ENCODE measurements around the gene ARHGAP22. TPM values are rescaled to one million over a fixed set of nuclear protein-coding genes. Genes with fewer than 3 reads are reported as not detected.
A peak's percentile ranks its signal among the peaks of the same experiment; 100 is the strongest.

The ARHGAP22 gene
- total RNA-seq, result 1 to 10 TPM in 2 of 4 donors, under 1 TPM in 2; 0.59 to 2.1 (median 1.2) TPM

GRCh38 chr10:48604991-48605508, at the start of gene ARHGAP22:
TSS of gene ARHGAP22 (minus strand) at chr10:48605073. CDS start at chr10:48604796, 277 bp downstream.
- H3K27ac ChIP-seq, result peak within 1 kb of the TSS in 3 of 4 donors; percentile 33 to 44 (median 39)
- 0 to 3% methylated on average over 1 to 11 of the region's 30 CpGs for WGBS, 2 donors
- peak within 1 kb of the TSS; percentile 15 to 66 (median 37) for H3K4me3 ChIP-seq

DNA sequence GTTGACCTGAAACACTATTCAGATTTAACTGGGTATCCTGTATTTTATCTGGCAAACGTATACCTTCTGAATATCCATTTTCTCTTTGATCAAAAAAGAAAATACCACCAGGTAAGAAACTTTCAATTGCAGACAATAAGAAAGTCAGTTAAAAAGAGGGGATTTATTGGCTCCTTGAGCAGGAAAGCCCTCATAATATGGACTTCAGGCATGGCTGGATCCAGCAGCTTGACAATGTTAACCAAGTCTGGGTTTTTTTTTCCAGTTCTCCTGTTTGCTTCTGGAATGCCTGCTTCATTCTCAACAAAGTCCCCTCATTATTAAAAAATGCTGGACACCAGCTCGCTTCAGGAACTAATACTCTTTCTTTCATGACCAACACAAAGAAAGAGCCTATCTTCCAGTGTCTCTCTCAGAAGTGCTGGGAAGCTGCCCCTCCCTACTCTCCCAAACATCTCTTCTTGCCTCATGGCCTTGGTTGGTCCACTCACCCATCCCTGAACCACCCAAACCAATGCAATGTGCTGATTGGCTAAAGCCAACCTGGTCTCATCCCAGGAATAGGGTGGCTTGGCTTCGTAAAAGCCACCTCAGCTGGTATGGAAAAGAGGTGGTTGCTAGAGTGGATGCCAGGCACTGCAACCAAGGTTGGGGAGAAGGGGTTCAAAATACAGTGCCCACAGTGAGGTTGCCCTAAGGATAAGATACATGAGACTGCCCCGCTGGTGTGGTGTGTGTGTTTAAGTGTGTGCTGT, 49.2 kb upstream of the ARHGAP22 start:
- TF ChIP-seq, protein P1, sequence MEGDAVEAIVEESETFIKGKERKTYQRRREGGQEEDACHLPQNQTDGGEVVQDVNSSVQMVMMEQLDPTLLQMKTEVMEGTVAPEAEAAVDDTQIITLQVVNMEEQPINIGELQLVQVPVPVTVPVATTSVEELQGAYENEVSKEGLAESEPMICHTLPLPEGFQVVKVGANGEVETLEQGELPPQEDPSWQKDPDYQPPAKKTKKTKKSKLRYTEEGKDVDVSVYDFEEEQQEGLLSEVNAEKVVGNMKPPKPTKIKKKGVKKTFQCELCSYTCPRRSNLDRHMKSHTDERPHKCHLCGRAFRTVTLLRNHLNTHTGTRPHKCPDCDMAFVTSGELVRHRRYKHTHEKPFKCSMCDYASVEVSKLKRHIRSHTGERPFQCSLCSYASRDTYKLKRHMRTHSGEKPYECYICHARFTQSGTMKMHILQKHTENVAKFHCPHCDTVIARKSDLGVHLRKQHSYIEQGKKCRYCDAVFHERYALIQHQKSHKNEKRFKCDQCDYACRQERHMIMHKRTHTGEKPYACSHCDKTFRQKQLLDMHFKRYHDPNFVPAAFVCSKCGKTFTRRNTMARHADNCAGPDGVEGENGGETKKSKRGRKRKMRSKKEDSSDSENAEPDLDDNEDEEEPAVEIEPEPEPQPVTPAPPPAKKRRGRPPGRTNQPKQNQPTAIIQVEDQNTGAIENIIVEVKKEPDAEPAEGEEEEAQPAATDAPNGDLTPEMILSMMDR (IDR thresholded peaks at IDR 0.05), result no peak
- no peak for TF ChIP-seq POLR2A (IDR thresholded peaks at IDR 0.05)
- Histone ChIP-seq H3K27me3 (peaks cover 0 to 21% (median 0%) of the 10 kb centered on the region in 4 donors), H3K4me3 (no peak overlapping the region), H3K9me3 (no peaks in the 10 kb centered on the region), H3K36me3 (no peaks in the 10 kb centered on the region), H3K4me1 (peaks cover 15 to 19% (median 17%) of the 10 kb centered on the region in 3 donors), H3K27ac (no peak overlapping the region)
- intact Hi-C loops (cut with DNase I), result loop anchor here (5.0 to 10.0 kb wide), 2 partner anchors 102 to 289 kb away; no protein-coding TSS in a partner anchor
- WGBS, 2 donors, result 87% methylated on average over 4 of the region's 4 CpGs
- no peak for DNase-seq

More at GRCh38 chr10:48604991-48605508, at the start of gene ARHGAP22:
- Histone ChIP-seq H3K36me3 (no peaks in the 10 kb centered on the region), H3K4me1 (peaks cover 10 to 31% (median 13%) of the 10 kb centered on the region in 3 donors), H3K27me3 (peaks cover 0 to 42% (median 0%) of the 10 kb centered on the region in 4 donors), H3K9me3 (no peaks in the 10 kb centered on the region)
- TF ChIP-seq, protein P1 (IDR thresholded peaks at IDR 0.05), result no peak
- DNase-seq, result no peak
- intact Hi-C loops (cut with DNase I), result no loop called here

DNA sequence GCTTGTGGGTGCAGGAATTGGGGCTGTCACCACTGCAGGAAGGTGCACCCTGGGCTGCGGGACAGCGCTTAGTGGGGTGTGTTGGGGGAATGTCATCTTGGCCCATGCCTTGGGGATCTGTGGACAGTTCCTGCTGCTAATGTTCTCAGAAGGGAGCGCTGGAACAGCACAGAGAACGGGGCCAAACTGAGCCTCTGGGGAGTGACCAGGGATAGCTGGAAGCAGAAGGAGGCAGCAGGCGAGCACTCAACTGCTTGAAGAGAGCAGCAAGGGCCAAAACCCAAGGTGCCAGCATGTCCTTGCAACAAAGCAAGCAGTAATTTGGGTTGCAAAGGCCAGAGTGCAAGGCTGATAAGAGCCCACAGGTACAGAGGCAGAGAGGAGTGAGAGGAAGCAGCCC, 48.5 kb upstream of the ARHGAP22 start:
- peaks cover 0 to 21% (median 0%) of the 10 kb centered on the region in 4 donors for H3K27me3 ChIP-seq
- no peaks in the 10 kb centered on the region for H3K36me3 ChIP-seq
- peaks cover 15 to 19% (median 17%) of the 10 kb centered on the region in 3 donors for H3K4me1 ChIP-seq
- no peak overlapping the region for H3K27ac ChIP-seq
- WGBS, 2 donors, result 86 to 97% methylated on average over 4 to 5 of the region's 5 CpGs
- no peak for DNase-seq
- intact Hi-C loops (cut with DNase I), result loop anchor here (5.0 to 10.0 kb wide), 2 partner anchors 101 to 289 kb away; no protein-coding TSS in a partner anchor
- TF ChIP-seq POLR2A (IDR thresholded peaks at IDR 0.05), result no peak
- TF ChIP-seq, protein P1 (IDR thresholded peaks at IDR 0.05), result no peak
- H3K4me3 ChIP-seq, result no peak overlapping the region
- H3K9me3 ChIP-seq, result no peaks in the 10 kb centered on the region

- Histone ChIP-seq H3K4me1 (peaks cover 15 to 19% (median 17%) of the 10 kb centered on the region in 3 donors), H3K36me3 (no peaks in the 10 kb centered on the region), H3K27ac (no peak overlapping the region), H3K4me3 (no peak overlapping the region), H3K9me3 (no peaks in the 10 kb centered on the region), H3K27me3 (peaks cover 0 to 14% (median 0%) of the 10 kb centered on the region in 4 donors)
- DNase-seq, result no peak
- TF ChIP-seq POLR2A (IDR thresholded peaks at IDR 0.05), result no peak
- TF ChIP-seq, protein P1 (IDR thresholded peaks at IDR 0.05), result no peak
- WGBS, 2 donors, result 72 to 78% methylated on average over 4 of the region's 4 CpGs
- intact Hi-C loops (cut with DNase I), result loop anchor here (5.0 to 10.0 kb wide), 2 partner anchors 100 to 288 kb away; no protein-coding TSS in a partner anchor
Observed at GRCh38 chr10:48652344-48652743, 47.5 kb upstream of the ARHGAP22 start.

DNA sequence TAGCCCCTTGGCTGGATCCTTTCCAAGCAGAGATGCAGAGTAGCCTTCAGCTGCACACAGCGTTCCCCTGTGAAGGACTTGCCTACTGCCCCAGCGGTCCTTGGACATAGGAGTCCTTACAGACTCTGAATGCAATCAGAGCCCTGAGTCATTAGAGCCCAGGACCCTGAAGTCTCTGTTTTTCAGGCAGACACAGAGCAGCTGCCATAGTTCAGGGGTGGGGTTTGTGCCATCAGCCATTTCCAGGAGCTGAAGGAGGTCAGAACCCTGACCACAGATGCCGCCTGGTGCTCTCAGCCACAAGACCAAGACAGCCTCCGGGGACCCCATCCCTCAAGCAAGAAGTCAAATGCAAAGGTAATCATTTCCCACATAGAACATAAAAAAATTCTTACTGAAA, 47.0 kb upstream of the ARHGAP22 start:
- H3K9me3 ChIP-seq, result no peaks in the 10 kb centered on the region
- WGBS, 2 donors, result 22 to 66% methylated on average over 2 to 3 of the region's 4 CpGs

More for the DNA sequence above, 47.0 kb upstream of the ARHGAP22 start:
- intact Hi-C loops (cut with DNase I), result loop anchor here (5.0 to 10.0 kb wide), 2 partner anchors 100 to 287 kb away; no protein-coding TSS in a partner anchor
- H3K27me3 ChIP-seq, result peaks cover 0 to 9% (median 0%) of the 10 kb centered on the region in 4 donors
- DNase-seq, result no peak
- H3K27ac ChIP-seq, result no peak overlapping the region
- H3K36me3 ChIP-seq, result no peaks in the 10 kb centered on the region
- TF ChIP-seq POLR2A (IDR thresholded peaks at IDR 0.05), result no peak
- TF ChIP-seq, protein P1 (IDR thresholded peaks at IDR 0.05), result no peak
- no peak overlapping the region for H3K4me3 ChIP-seq
- peaks cover 14 to 19% (median 16%) of the 10 kb centered on the region in 3 donors for H3K4me1 ChIP-seq
